Colonic mucosa (tissue), 4 donors: ENCODE measurements around the gene PSTPIP1. TPM values are rescaled to one million over a fixed set of nuclear protein-coding genes. Genes with fewer than 3 reads are reported as not detected.

Source experiments
- DNase-seq: peaks from one replicate; pipeline ENCODE4 v3.0.0-alpha.2; 2020
- H3K27ac ChIP-seq: fragments of 200-600 bp; one replicate; pipeline ENCODE4 v1.8.0; 2021
- H3K27me3 ChIP-seq: fragments of 200-600 bp; one replicate; pipeline ENCODE4 v1.8.0; 2021
- H3K36me3 ChIP-seq: fragments of 200-600 bp; one replicate; pipeline ENCODE4 v1.8.0; 2021
- H3K4me1 ChIP-seq: fragments of 200-600 bp; one replicate; pipeline ENCODE4 v1.8.0; 2021; ENCODE audit warnings: mild to moderate bottlenecking
- H3K4me3 ChIP-seq: fragments of 200-600 bp; one replicate; pipeline ENCODE4 v1.8.0; 2021
- H3K9ac ChIP-seq, 2 donors: one replicate each; pipeline ENCODE4 v1.7.0; 2013; ENCODE audit warnings: control low read depth in 2 of 2, low read depth in 2 of 2, low read length in 2 of 2
- H3K9me3 ChIP-seq: fragments of 200-600 bp; one replicate; pipeline ENCODE4 v1.8.0; 2021
- intact Hi-C: fragments of 100-400 bp; cut with DNase I; formaldehyde crosslinking; loops from one replicate; pipeline ENCODE4 v1.14.1; 2022
- total RNA-seq, 2 donors: library from RNA; stranded (reverse); fragmentation: NEBNext Ultra II Directional in 1 of 2; extraction: Animal tissue kit (Norgen Biotek cat#: 25700) in 1 of 2; gene quantifications; one replicate each; pipeline ENCODE4 v1.2.1, GENCODE V29; 2021
- TF ChIP-seq, protein P1 (sequence below): fragments of 200-600 bp; IDR thresholded peaks from one replicate; pipeline ENCODE4 v1.8.0; 2022; ENCODE audit warnings: antibody characterized with exemption, mild to moderate bottlenecking
- donor health status: healthy.
- donor health status: DM: no; HTN: no; CAD: no.
- donor health status: DM: no; HTN: no; CAD: no.

The PSTPIP1 gene
- total RNA-seq, 2 donors from 2014 or later = 3.7 to 4.2 TPM

GRCh38 chr15:76979996-76980520, 14.9 kb upstream of the PSTPIP1 start:
- DNase-seq = no peak
- no peaks in the 10 kb centered on the region for H3K4me1 ChIP-seq

DNA sequence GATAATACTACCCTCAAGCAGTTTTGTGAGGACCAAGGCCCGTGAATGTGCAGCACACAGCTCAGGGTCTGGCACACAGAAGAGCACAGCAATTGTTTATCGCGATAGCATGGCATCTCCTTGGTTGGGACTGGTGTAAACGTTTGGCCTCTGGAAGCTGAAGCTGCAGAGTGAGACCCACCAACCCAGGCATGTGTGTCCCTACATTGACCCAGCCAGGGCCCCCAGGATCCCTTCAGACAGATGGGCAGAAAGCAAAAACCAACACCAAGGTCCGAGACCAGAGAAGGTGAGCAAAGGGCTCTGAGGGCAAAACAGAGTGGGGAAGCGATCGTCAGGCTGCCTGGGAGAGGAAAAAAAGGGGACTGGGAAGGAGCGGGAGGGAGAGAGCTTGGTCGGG, 12.6 kb upstream of the PSTPIP1 start:
- H3K36me3 ChIP-seq = no peaks in the 10 kb centered on the region
- intact Hi-C loops = no loop called here
- no peak overlapping the region for H3K27ac ChIP-seq
- no peaks in the 10 kb centered on the region for H3K27me3 ChIP-seq
- TF ChIP-seq, protein P1, sequence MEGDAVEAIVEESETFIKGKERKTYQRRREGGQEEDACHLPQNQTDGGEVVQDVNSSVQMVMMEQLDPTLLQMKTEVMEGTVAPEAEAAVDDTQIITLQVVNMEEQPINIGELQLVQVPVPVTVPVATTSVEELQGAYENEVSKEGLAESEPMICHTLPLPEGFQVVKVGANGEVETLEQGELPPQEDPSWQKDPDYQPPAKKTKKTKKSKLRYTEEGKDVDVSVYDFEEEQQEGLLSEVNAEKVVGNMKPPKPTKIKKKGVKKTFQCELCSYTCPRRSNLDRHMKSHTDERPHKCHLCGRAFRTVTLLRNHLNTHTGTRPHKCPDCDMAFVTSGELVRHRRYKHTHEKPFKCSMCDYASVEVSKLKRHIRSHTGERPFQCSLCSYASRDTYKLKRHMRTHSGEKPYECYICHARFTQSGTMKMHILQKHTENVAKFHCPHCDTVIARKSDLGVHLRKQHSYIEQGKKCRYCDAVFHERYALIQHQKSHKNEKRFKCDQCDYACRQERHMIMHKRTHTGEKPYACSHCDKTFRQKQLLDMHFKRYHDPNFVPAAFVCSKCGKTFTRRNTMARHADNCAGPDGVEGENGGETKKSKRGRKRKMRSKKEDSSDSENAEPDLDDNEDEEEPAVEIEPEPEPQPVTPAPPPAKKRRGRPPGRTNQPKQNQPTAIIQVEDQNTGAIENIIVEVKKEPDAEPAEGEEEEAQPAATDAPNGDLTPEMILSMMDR = no peak
- no peaks in the 10 kb centered on the region for H3K9me3 ChIP-seq
- H3K4me1 ChIP-seq = no peaks in the 10 kb centered on the region
- no peak for DNase-seq
- no peak overlapping the region for H3K4me3 ChIP-seq
- no peak overlapping the region for H3K9ac ChIP-seq

More at GRCh38 chr15:76979996-76980520, 14.9 kb upstream of the PSTPIP1 start:
- H3K9me3 ChIP-seq = no peaks in the 10 kb centered on the region
- H3K27ac ChIP-seq = no peak overlapping the region
- no peaks in the 10 kb centered on the region for H3K27me3 ChIP-seq
- TF ChIP-seq, protein P1 = no peak
- no peaks in the 10 kb centered on the region for H3K36me3 ChIP-seq
- intact Hi-C loops = no loop called here
- H3K9ac ChIP-seq = no peak overlapping the region
- H3K4me3 ChIP-seq = no peak overlapping the region

DNA sequence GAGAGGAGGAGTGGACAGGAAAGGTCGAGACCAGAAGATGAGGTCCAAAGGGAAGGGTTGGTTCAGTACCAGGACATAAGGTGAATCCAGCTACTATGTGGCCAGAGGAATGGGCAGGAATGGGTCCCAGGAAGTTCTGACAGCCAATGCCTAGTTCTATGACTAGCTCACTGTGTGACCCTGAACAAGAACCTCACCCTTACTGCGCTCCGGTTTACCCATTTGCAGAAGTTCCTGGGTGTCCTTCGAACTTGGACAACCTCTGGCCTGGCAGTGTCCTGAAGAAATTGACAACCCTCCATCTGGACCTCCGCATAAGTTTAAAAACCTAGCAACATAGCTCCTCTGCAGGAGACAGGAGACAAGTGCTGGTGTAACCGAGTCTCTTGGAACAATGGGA, 12.2 kb upstream of the PSTPIP1 start:
- intact Hi-C loops = no loop called here
- H3K27me3 ChIP-seq = no peaks in the 10 kb centered on the region

GRCh38 chr15:76983590-76984375, 11.1 kb upstream of the PSTPIP1 start:
- TF ChIP-seq, protein P1 = no peak
- H3K4me3 ChIP-seq = no peak overlapping the region
- no peak overlapping the region for H3K27ac ChIP-seq
- no peaks in the 10 kb centered on the region for H3K9me3 ChIP-seq
- DNase-seq = no peak
- no peaks in the 10 kb centered on the region for H3K27me3 ChIP-seq
- intact Hi-C loops = no loop called here
- H3K36me3 ChIP-seq = no peaks in the 10 kb centered on the region
- H3K9ac ChIP-seq = no peak overlapping the region
- H3K4me1 ChIP-seq = no peaks in the 10 kb centered on the region

More for the DNA sequence above, 12.2 kb upstream of the PSTPIP1 start:
- no peaks in the 10 kb centered on the region for H3K36me3 ChIP-seq
- H3K9me3 ChIP-seq = no peaks in the 10 kb centered on the region
- TF ChIP-seq, protein P1 = no peak
- H3K4me3 ChIP-seq = no peak overlapping the region
- no peak for DNase-seq
- no peak overlapping the region for H3K9ac ChIP-seq
- no peak overlapping the region for H3K27ac ChIP-seq
- H3K4me1 ChIP-seq = no peaks in the 10 kb centered on the region

GRCh38 chr15:76986743-76987142, 8.2 kb upstream of the PSTPIP1 start:
- H3K27me3 ChIP-seq = no peaks in the 10 kb centered on the region
- intact Hi-C loops = no loop called here
- no peaks in the 10 kb centered on the region for H3K36me3 ChIP-seq
- H3K4me3 ChIP-seq = no peak overlapping the region
- no peak overlapping the region for H3K9ac ChIP-seq
- no peak overlapping the region for H3K27ac ChIP-seq
- no peaks in the 10 kb centered on the region for H3K4me1 ChIP-seq
- no peak for DNase-seq
- TF ChIP-seq, protein P1 = no peak
- H3K9me3 ChIP-seq = no peaks in the 10 kb centered on the region
